Spleen (tissue), 11 donors: ENCODE data around the gene ZNF684. TPM values are rescaled to one million over a fixed set of nuclear protein-coding genes. Genes with fewer than 3 reads are reported as not detected.

Experiments used
- DNase-seq: peaks from one replicate; pipeline ENCODE4 v3.0.0-alpha.2; 2020
- H3K27ac ChIP-seq, 8 donors: fragments of 200-600 bp; sonication (generic) in 7 of 8; 1 replicate in 4 of 8; 2 replicates in 4 of 8; pipeline versions ENCODE4 v1.5.0 to v1.8.0; 2016 to 2021; ENCODE audit warnings: inconsistent platforms in 4 of 8, mild to moderate bottlenecking in 4 of 8, moderate library complexity in 1 of 8
- H3K27me3 ChIP-seq, 7 donors: fragments of 200-600 bp; sonication (generic) in 6 of 7; replicated peaks in 1 of 7; 1 replicate in 4 of 7; 2 replicates in 3 of 7; pipeline versions ENCODE4 v1.5.0 to v1.8.0; 2016 to 2021; ENCODE audit warnings: inconsistent platforms in 3 of 7, mild to moderate bottlenecking in 1 of 7
- H3K36me3 ChIP-seq, 6 donors: fragments of 200-600 bp; sonication (generic) in 5 of 6; 1 replicate in 4 of 6; 2 replicates in 2 of 6; pipeline versions ENCODE4 v1.5.0 to v1.8.0; 2016 to 2021; ENCODE audit warnings: inconsistent platforms in 2 of 6
- H3K4me1 ChIP-seq, 6 donors: fragments of 200-600 bp; sonication (generic) in 5 of 6; 1 replicate in 3 of 6; 2 replicates in 3 of 6; pipeline versions ENCODE4 v1.5.0 to v1.8.0; 2016 to 2021; ENCODE audit warnings: inconsistent platforms in 3 of 6
- H3K4me3 ChIP-seq, 8 donors: fragments of 200-600 bp; sonication (generic) in 7 of 8; 1 replicate in 4 of 8; 2 replicates in 4 of 8; pipeline versions ENCODE4 v1.5.0 to v1.8.0; 2016 to 2021; ENCODE audit warnings: inconsistent platforms in 4 of 8, mild to moderate bottlenecking in 4 of 8, moderate library complexity in 2 of 8
- H3K9me3 ChIP-seq, 8 donors: fragments of 200-600 bp; sonication (generic) in 7 of 8; 1 replicate in 4 of 8; 2 replicates in 4 of 8; pipeline versions ENCODE4 v1.5.0 to v1.8.0; 2016 to 2021; ENCODE audit warnings: inconsistent platforms in 4 of 8
- CTCF ChIP-seq, 11 experiments: fragments of 200-600 bp in 7 of 11; fragments of 450-650 bp in 4 of 11; sonication (generic) in 4 of 11; IDR thresholded peaks in 8 of 11; conservative IDR thresholded peaks in 3 of 11; 1 replicate in 7 of 11; 2 replicates in 4 of 11; pipeline versions ENCODE4 v1.4.0 to v1.8.0; 2016 to 2021; ENCODE audit warnings: antibody characterized with exemption in 11 of 11, inconsistent platforms in 4 of 11, mild to moderate bottlenecking in 1 of 11
- POLR2A ChIP-seq, 3 donors: fragments of 450-650 bp; IDR thresholded peaks; one replicate each; pipeline ENCODE4 v1.5.1; 2017; ENCODE audit warnings: antibody characterized with exemption in 3 of 3, mild to moderate bottlenecking in 1 of 3
- POLR2AphosphoS5 ChIP-seq, 3 donors: sonication (generic); formaldehyde crosslinking; IDR thresholded peaks; one replicate each; pipeline ENCODE4 v1.5.1; 2017; ENCODE audit warnings: antibody characterized with exemption in 3 of 3
- WGBS, 5 donors: extraction: QIAGEN DNeasy Blood & Tissue Kit in 3 of 5; methylation state at CpG; one replicate each; pipeline versions ENCODE4 v1.1.5 to v1.1.7; 2013 to 2018; 5-methylcytosine and 5-hydroxymethylcytosine counted together
- intact Hi-C: fragments of 100-400 bp; cut with DNase I; formaldehyde crosslinking; loops from one replicate; pipeline ENCODE4 v1.15.0; 2023; ENCODE audit warnings: low total_unique reads
- polyA plus RNA-seq, 3 donors: library from polyadenylated mRNA; stranded (reverse); fragments of 200-250 nt; gene quantifications; one replicate each; pipeline ENCODE4 v1.2.1, GENCODE V29; 2013
- small RNA-seq, 4 donors: library from RNA; depleted of rRNA; stranded (forward); fragments of <200 nt; gene quantifications; one replicate each; pipeline ENCODE3, GENCODE V24; 2016
- total RNA-seq, 7 donors: library from RNA; depleted of rRNA in 3 of 7; stranded (reverse); fragments of >200 nt in 3 of 7; fragmentation: NEBNext Ultra II Directional in 4 of 7; extraction: Animal tissue kit (Norgen Biotek cat#: 25700) in 4 of 7; gene quantifications; one replicate each; pipeline versions ENCODE4 v1.1.0 to v1.2.1, GENCODE V29; 2016 to 2021
- donor health status: healthy with polysubstance abuse.
- donor health status: DM: no; HTN: no; CAD: no; lungs with moderate emphysema.
- donor health status: DM: no; HTN: no; CAD: no.
- donor health status: Bipolar disorder and iron deficiency.
- donor health status: healthy.
- donor health status: DM: no; HTN: no; CAD: no.
- donor health status: DM: yes; HTN: yes; CAD: no.

Gene ZNF684
- total and polyA plus RNA-seq, 10 donors, result 3.4 to 8.5 (median 4.9) TPM

- Histone ChIP-seq H3K4me1 (peaks cover 0 to 6% (median 0%) of the 10 kb centered on the region in 6 donors), H3K4me3 (no peak overlapping the region), H3K27me3 (peaks cover 0 to 15% (median 0%) of the 10 kb centered on the region in 7 donors), H3K9me3 (no peaks in the 10 kb centered on the region), H3K27ac (no peak overlapping the region), H3K36me3 (no peaks in the 10 kb centered on the region)
- no peak for TF ChIP-seq CTCF (IDR thresholded peaks at IDR 0.05 in 8 of 11, conservative IDR thresholded peaks at IDR 0.05 in 3 of 11)
- no peak for TF ChIP-seq POLR2A (IDR thresholded peaks at IDR 0.05)
- no peak for TF ChIP-seq POLR2AphosphoS5 (IDR thresholded peaks at IDR 0.05)
- intact Hi-C loops, result no loop called here
- no peak for DNase-seq
- 72 to 91% (median 82%) methylated on average over 5 to 7 of the region's 7 CpGs for WGBS, 5 donors
These were observed 64.2 kb downstream of the ZNF684 start for GRCh38 chr1:40595623-40596022.

Small RNA genes within 50 kb of the gene (small RNA-seq; reads per million reads assigned to genes)
- 0 reads per million in 4 donors for gene AL356379.1

Other genes with a start within 250 kb of the ZNF684 start
- gene COL9A2, start 214.4 kb upstream of the ZNF684 start, total RNA-seq, result 10 to 100 TPM in 2 of 7 donors, 1 to 10 TPM in 5; 3.1 to 16.0 (median 6.2) TPM
- 10 to 100 TPM in 2 of 3 donors, 1 to 10 TPM in 1; 9.1 to 17.8 (median 10.1) TPM for gene COL9A2, start 214.4 kb upstream of the ZNF684 start, polyA plus RNA-seq
- 100 to 1,000 TPM; 120 to 435 (median 252) TPM for gene SMAP2, start 157.9 kb upstream of the ZNF684 start, total RNA-seq
- 100 to 1,000 TPM; 135 to 196 (median 148) TPM for gene SMAP2, start 157.9 kb upstream of the ZNF684 start, polyA plus RNA-seq
- gene ZFP69B, start 81.2 kb upstream of the ZNF684 start, total RNA-seq, result 1 to 10 TPM; 1.9 to 5.0 (median 2.6) TPM
- gene ZFP69B, start 81.2 kb upstream of the ZNF684 start, polyA plus RNA-seq, result 1 to 10 TPM in 1 of 3 donors, under 1 TPM in 2; 0.80 to 1.0 (median 0.96) TPM
- gene ZFP69, start 54.3 kb upstream of the ZNF684 start, total RNA-seq, result 1 to 10 TPM; 2.6 to 6.6 (median 3.8) TPM
- gene ZFP69, start 54.3 kb upstream of the ZNF684 start, polyA plus RNA-seq, result 1 to 10 TPM; 4.2 to 5.0 (median 4.4) TPM
- gene EXO5, start 22.9 kb upstream of the ZNF684 start, total RNA-seq, result 10 to 100 TPM in 3 of 7 donors, 1 to 10 TPM in 4; 7.2 to 13.5 (median 9.1) TPM
- gene EXO5, start 22.9 kb upstream of the ZNF684 start, polyA plus RNA-seq, result 1 to 10 TPM; 6.2 to 8.0 (median 7.7) TPM
- gene RIMS3, start 134.0 kb downstream of the ZNF684 start, total RNA-seq, result 1 to 10 TPM; 1.6 to 6.9 (median 3.3) TPM
- 1 to 10 TPM in 1 of 3 donors, under 1 TPM in 2; 0.30 to 1.0 (median 0.44) TPM for gene RIMS3, start 134.0 kb downstream of the ZNF684 start, polyA plus RNA-seq
- 10 to 100 TPM; 57.8 to 99.0 (median 72.4) TPM for gene NFYC, start 160.1 kb downstream of the ZNF684 start, total RNA-seq
- gene NFYC, start 160.1 kb downstream of the ZNF684 start, polyA plus RNA-seq, result 10 to 100 TPM; 34.6 to 43.2 (median 39.5) TPM